ENCODE measurements around the gene UPK2.

The UPK2 gene

DNA sequence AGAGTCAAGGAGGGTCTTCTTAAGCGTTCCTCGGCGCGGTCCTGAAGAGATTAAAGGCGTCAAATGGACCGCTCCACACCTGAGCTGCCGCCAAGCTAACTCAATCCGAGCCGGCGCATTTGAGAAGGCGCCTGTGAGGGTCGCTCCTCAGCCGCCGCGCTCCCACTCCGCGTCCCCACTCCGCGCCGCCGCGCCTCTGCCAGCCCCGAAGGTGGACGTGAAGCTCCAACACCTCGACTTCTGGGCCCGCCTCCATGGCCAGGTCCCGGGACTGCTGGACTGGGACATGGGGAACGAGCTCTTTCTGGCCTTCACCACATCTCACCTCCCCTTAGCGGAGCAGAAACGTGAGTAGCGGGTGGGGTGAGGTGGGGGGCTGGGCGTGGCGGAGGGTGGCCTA, 15.5 kb downstream of the UPK2 start, which contains the start of gene FOXR1:
Gene FOXR1, plus strand, starts transcription at position 116 of the 400 bp plus-strand sequence. Its CDS starts 171 bp downstream, at position 287.
- Histone ChIP-seq H2BK5ac (ENCODE audit: low read length) (no peak within 1 kb of the TSS), H3K23ac (ENCODE audit: low read depth, low read length, poor library complexity) (no peak within 1 kb of the TSS), H4K8ac (ENCODE audit: low read depth, low read length) (peak within 1 kb of the TSS; percentile 65), H3K14ac (ENCODE audit: low read length) (no peak within 1 kb of the TSS), H3K27me3 (ENCODE audit: control insufficient read depth in 3 of 3, insufficient read depth in 3 of 3, low read depth in 1 of 3, low read length in 3 of 3) (no peaks in the 10 kb centered on the region), H3K4me3 (ENCODE audit: low read length in 2 of 2) (no peak within 1 kb of the TSS), H3K9me3 (replicated peaks in 1 of 2; ENCODE audit: control insufficient read depth in 2 of 2, insufficient read depth in 1 of 2, low read depth in 1 of 2, low read length in 2 of 2) (no peaks in the 10 kb centered on the region), H3K4me2 (ENCODE audit: insufficient read depth, low read length, poor library complexity, severe bottlenecking) (no peak within 1 kb of the TSS), H2BK12ac (ENCODE audit: low read length) (no peak within 1 kb of the TSS), H4K91ac (ENCODE audit: low read depth, low read length, poor library complexity) (no peak within 1 kb of the TSS), H2AFZ (ENCODE audit: low read length) (no peak within 1 kb of the TSS), H3K9ac (ENCODE audit: low read depth, low read length, poor library complexity) (no peak within 1 kb of the TSS), H2BK120ac (ENCODE audit: low read depth, low read length) (no peak within 1 kb of the TSS), H3K4ac (ENCODE audit: low read length) (no peak within 1 kb of the TSS), H3K79me1 (ENCODE audit: low read depth, low read length) (no peaks in the 10 kb centered on the region), H3K18ac (ENCODE audit: low read length) (peak within 1 kb of the TSS; percentile 71), H2AK5ac (ENCODE audit: low read depth, low read length) (peak within 1 kb of the TSS; percentile 86), H3K4me1 (ENCODE audit: control insufficient read depth in 2 of 2, insufficient read depth in 1 of 2, low read depth in 1 of 2, low read length in 2 of 2) (peaks cover 0 to 4% of the 10 kb centered on the region in 2 donors), H3K27ac (replicated peaks; ENCODE audit: low read length) (no peak within 1 kb of the TSS), H3K36me3 (replicated peaks in 1 of 2; ENCODE audit: control insufficient read depth in 2 of 2, insufficient read depth in 2 of 2, low read length in 2 of 2) (no peaks in the 10 kb centered on the region), H2BK15ac (ENCODE audit: low read length) (no peak within 1 kb of the TSS)
- WGBS, 2 donors (ENCODE audit: extremely low coverage in 2 of 2, insufficient read length in 2 of 2, insufficient replicate concordance in 1 of 2): no CpG with 5 or more reads among the region's 33 CpGs
- no peak for DNase-seq (ENCODE audit: low spot score)

DNA sequence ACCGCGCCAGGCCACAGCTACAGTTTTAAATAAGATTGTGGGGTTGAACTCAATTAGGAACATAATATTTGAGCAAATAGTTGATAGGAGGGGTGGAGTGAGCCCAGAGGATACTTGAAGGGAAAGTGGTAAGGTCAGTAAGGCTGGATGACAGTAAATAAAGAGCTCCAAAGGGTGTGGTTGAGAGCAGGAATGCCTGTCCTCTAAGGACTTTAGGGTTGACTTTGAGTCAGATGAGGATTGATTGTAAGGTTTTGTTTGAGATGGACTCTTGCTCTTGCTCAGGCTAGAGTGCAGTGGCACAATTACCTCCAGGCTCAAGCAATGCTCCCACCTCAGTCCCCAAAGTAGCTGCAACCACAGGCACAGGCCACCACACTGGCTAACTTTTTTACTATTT, 17.9 kb downstream of the UPK2 start:
- no CpG with 5 or more reads among the region's 2 CpGs for WGBS, 2 donors (ENCODE audit: extremely low coverage in 2 of 2, insufficient read length in 2 of 2, insufficient replicate concordance in 1 of 2)
- Histone ChIP-seq H2BK5ac (ENCODE audit: low read length) (no peak overlapping the region), H3K27me3 (ENCODE audit: control insufficient read depth in 3 of 3, insufficient read depth in 3 of 3, low read depth in 1 of 3, low read length in 3 of 3) (peaks cover 0 to 9% (median 0%) of the 10 kb centered on the region in 3 experiments), H2BK120ac (ENCODE audit: low read depth, low read length) (no peak overlapping the region), H3K4me2 (ENCODE audit: insufficient read depth, low read length, poor library complexity, severe bottlenecking) (no peak overlapping the region), H2BK12ac (ENCODE audit: low read length) (no peak overlapping the region), H3K79me1 (ENCODE audit: low read depth, low read length) (no peaks in the 10 kb centered on the region), H2AFZ (ENCODE audit: low read length) (no peak overlapping the region), H2BK15ac (ENCODE audit: low read length) (no peak overlapping the region), H4K8ac (ENCODE audit: low read depth, low read length) (no peak overlapping the region), H2AK5ac (ENCODE audit: low read depth, low read length) (no peak overlapping the region), H3K9ac (ENCODE audit: low read depth, low read length, poor library complexity) (no peak overlapping the region), H3K14ac (ENCODE audit: low read length) (no peak overlapping the region), H3K36me3 (replicated peaks in 1 of 2; ENCODE audit: control insufficient read depth in 2 of 2, insufficient read depth in 2 of 2, low read length in 2 of 2) (no peaks in the 10 kb centered on the region), H3K23ac (ENCODE audit: low read depth, low read length, poor library complexity) (no peak overlapping the region), H3K18ac (ENCODE audit: low read length) (no peak overlapping the region), H3K9me3 (replicated peaks in 1 of 2; ENCODE audit: control insufficient read depth in 2 of 2, insufficient read depth in 1 of 2, low read depth in 1 of 2, low read length in 2 of 2) (no peaks in the 10 kb centered on the region), H3K4ac (ENCODE audit: low read length) (no peak overlapping the region), H3K27ac (replicated peaks; ENCODE audit: low read length) (no peak overlapping the region), H4K91ac (ENCODE audit: low read depth, low read length, poor library complexity) (no peak overlapping the region), H3K4me3 (ENCODE audit: low read length in 2 of 2) (no peak overlapping the region), H3K4me1 (ENCODE audit: control insufficient read depth in 2 of 2, insufficient read depth in 1 of 2, low read depth in 1 of 2, low read length in 2 of 2) (peaks cover 3 to 4% of the 10 kb centered on the region in 2 donors)
- no peak for DNase-seq (ENCODE audit: low spot score)

DNA sequence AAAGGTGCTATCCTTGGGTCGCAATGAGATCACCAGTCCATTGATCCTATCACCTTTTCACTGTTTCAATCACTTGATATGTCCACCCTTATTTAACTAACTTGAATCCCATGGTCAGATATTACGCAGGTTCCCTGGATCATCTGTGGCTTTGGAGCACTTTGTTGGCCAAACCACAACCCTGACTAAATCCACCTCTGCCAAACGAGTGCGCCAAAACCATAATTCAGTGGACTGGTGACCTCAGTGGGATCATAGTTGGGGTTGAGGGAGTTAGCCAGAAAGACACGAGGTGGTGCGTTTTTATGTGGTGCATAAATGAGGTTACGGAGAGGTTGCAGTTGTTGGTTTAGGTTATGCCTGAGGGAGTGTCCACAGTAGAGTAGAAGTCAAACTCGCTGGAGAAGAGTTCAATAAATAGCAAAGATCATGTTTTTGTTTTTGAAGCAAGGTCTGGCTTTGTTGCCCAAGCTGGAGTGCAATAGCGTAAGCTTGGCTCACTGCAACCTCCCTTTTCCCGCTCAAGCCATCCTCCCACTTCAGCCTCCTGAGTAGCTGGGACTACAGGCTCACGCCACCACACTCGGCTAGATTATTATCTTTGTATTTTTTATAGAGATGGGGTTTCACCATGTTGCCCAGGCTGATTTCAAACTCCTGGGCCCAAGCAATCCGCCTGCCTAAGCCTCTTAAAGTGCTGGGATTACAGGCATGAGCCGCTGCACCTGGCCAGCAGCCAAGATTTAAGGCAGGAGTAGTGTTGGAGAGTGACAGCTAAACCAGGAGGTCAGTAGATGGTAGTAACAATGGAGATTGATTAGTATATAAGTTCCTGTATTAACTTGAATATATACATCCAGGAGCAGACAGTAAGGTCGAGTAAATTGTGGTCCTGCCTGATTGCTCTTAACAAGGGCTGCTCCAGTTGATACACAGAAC, 19.9 kb downstream of the UPK2 start:
- no peaks in the 10 kb centered on the region for H3K36me3 ChIP-seq (replicated peaks in 1 of 2; ENCODE audit: control insufficient read depth in 2 of 2, insufficient read depth in 2 of 2, low read length in 2 of 2)
- no peak overlapping the region for H3K14ac ChIP-seq (ENCODE audit: low read length)
- H2AFZ ChIP-seq (ENCODE audit: low read length): no peak overlapping the region
- no peak overlapping the region for H2AK5ac ChIP-seq (ENCODE audit: low read depth, low read length)
- H3K4ac ChIP-seq (ENCODE audit: low read length): no peak overlapping the region
- no peaks in the 10 kb centered on the region for H3K79me1 ChIP-seq (ENCODE audit: low read depth, low read length)
- H4K91ac ChIP-seq (ENCODE audit: low read depth, low read length, poor library complexity): no peak overlapping the region
- H3K4me2 ChIP-seq (ENCODE audit: insufficient read depth, low read length, poor library complexity, severe bottlenecking): no peak overlapping the region
- WGBS, 2 donors (ENCODE audit: extremely low coverage in 2 of 2, insufficient read length in 2 of 2, insufficient replicate concordance in 1 of 2): no CpG with 5 or more reads among the region's 15 CpGs
- no peak for DNase-seq (ENCODE audit: low spot score)
- H2BK12ac ChIP-seq (ENCODE audit: low read length): no peak overlapping the region
- no peak overlapping the region for H3K4me3 ChIP-seq (ENCODE audit: low read length in 2 of 2)
- H2BK5ac ChIP-seq (ENCODE audit: low read length): no peak overlapping the region
- H3K9me3 ChIP-seq (replicated peaks in 1 of 2; ENCODE audit: control insufficient read depth in 2 of 2, insufficient read depth in 1 of 2, low read depth in 1 of 2, low read length in 2 of 2): no peaks in the 10 kb centered on the region
- H3K27ac ChIP-seq (replicated peaks; ENCODE audit: low read length): no peak overlapping the region
- no peak overlapping the region for H4K8ac ChIP-seq (ENCODE audit: low read depth, low read length)
- H3K27me3 ChIP-seq (ENCODE audit: control insufficient read depth in 3 of 3, insufficient read depth in 3 of 3, low read depth in 1 of 3, low read length in 3 of 3): peaks cover 0 to 26% (median 0%) of the 10 kb centered on the region in 3 experiments
- peaks cover 11 to 12% of the 10 kb centered on the region in 2 donors for H3K4me1 ChIP-seq (ENCODE audit: control insufficient read depth in 2 of 2, insufficient read depth in 1 of 2, low read depth in 1 of 2, low read length in 2 of 2)
- no peak overlapping the region for H3K9ac ChIP-seq (ENCODE audit: low read depth, low read length, poor library complexity)
- no peak overlapping the region for H2BK15ac ChIP-seq (ENCODE audit: low read length)
- H2BK120ac ChIP-seq (ENCODE audit: low read depth, low read length): no peak overlapping the region
- no peak overlapping the region for H3K23ac ChIP-seq (ENCODE audit: low read depth, low read length, poor library complexity)
- H3K18ac ChIP-seq (ENCODE audit: low read length): no peak overlapping the region

DNA sequence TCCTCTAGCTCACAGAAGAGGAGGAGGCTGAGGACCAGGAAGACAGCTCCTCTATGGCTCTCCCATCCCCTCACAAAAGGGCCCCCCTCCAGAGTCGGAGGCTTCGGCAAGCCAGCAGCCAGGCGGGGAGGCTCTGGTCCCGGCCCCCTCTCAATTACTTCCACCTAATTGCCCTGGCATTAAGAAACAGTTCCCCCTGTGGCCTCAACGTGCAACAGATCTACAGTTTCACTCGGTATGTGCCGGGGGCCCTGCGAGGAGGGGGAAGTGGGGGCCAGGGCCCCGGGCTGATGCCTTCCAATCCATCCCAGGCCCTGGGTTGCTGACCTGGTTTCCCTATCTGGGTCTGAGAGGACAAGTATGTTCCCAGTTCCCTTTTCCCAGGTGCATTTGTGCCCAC, 23.3 kb downstream of the UPK2 start:
- Histone ChIP-seq H3K18ac (ENCODE audit: low read length) (no peak overlapping the region), H3K9ac (ENCODE audit: low read depth, low read length, poor library complexity) (no peak overlapping the region), H3K27me3 (ENCODE audit: control insufficient read depth in 3 of 3, insufficient read depth in 3 of 3, low read depth in 1 of 3, low read length in 3 of 3) (peaks cover 0 to 30% (median 0%) of the 10 kb centered on the region in 3 experiments), H3K27ac (replicated peaks; ENCODE audit: low read length) (no peak overlapping the region), H3K4me3 (ENCODE audit: low read length in 2 of 2) (no peak overlapping the region), H3K4me2 (ENCODE audit: insufficient read depth, low read length, poor library complexity, severe bottlenecking) (no peak overlapping the region), H2BK120ac (ENCODE audit: low read depth, low read length) (no peak overlapping the region), H4K8ac (ENCODE audit: low read depth, low read length) (no peak overlapping the region), H3K14ac (ENCODE audit: low read length) (no peak overlapping the region), H3K79me1 (ENCODE audit: low read depth, low read length) (no peaks in the 10 kb centered on the region), H2AFZ (ENCODE audit: low read length) (peak overlapping the region; percentile 58), H3K4ac (ENCODE audit: low read length) (no peak overlapping the region), H2BK5ac (ENCODE audit: low read length) (no peak overlapping the region), H3K9me3 (replicated peaks in 1 of 2; ENCODE audit: control insufficient read depth in 2 of 2, insufficient read depth in 1 of 2, low read depth in 1 of 2, low read length in 2 of 2) (no peaks in the 10 kb centered on the region), H4K91ac (ENCODE audit: low read depth, low read length, poor library complexity) (no peak overlapping the region), H3K23ac (ENCODE audit: low read depth, low read length, poor library complexity) (no peak overlapping the region), H2BK12ac (ENCODE audit: low read length) (no peak overlapping the region), H3K36me3 (replicated peaks in 1 of 2; ENCODE audit: control insufficient read depth in 2 of 2, insufficient read depth in 2 of 2, low read length in 2 of 2) (no peaks in the 10 kb centered on the region), H3K4me1 (ENCODE audit: control insufficient read depth in 2 of 2, insufficient read depth in 1 of 2, low read depth in 1 of 2, low read length in 2 of 2) (peaks cover 11 to 12% of the 10 kb centered on the region in 2 donors), H2AK5ac (ENCODE audit: low read depth, low read length) (no peak overlapping the region), H2BK15ac (ENCODE audit: low read length) (peak overlapping the region; percentile 17)
- DNase-seq (ENCODE audit: low spot score): no peak
- WGBS, 2 donors (ENCODE audit: extremely low coverage in 2 of 2, insufficient read length in 2 of 2, insufficient replicate concordance in 1 of 2): no CpG with 5 or more reads among the region's 9 CpGs
